NOMO-1 treated with DMSO at 0.1 percent for 48 hours (cell line): ENCODE results near the gene TAF10.

Experiments used
- DNase-seq: peaks from one replicate; lab custom pipeline; 2025; ENCODE audit not compliant: unreplicated experiment; lab: John Stamatoyannopoulos, UW

The TAF10 gene

GRCh38 chr11:6625832-6626420, 13.9 kb upstream of the TAF10 start:
- no peak for DNase-seq

GRCh38 chr11:6625156-6625831, 13.3 kb upstream of the TAF10 start:
- DNase-seq, result no peak

GRCh38 chr11:6623391-6624363, 11.7 kb upstream of the TAF10 start:
- no peak for DNase-seq

DNA sequence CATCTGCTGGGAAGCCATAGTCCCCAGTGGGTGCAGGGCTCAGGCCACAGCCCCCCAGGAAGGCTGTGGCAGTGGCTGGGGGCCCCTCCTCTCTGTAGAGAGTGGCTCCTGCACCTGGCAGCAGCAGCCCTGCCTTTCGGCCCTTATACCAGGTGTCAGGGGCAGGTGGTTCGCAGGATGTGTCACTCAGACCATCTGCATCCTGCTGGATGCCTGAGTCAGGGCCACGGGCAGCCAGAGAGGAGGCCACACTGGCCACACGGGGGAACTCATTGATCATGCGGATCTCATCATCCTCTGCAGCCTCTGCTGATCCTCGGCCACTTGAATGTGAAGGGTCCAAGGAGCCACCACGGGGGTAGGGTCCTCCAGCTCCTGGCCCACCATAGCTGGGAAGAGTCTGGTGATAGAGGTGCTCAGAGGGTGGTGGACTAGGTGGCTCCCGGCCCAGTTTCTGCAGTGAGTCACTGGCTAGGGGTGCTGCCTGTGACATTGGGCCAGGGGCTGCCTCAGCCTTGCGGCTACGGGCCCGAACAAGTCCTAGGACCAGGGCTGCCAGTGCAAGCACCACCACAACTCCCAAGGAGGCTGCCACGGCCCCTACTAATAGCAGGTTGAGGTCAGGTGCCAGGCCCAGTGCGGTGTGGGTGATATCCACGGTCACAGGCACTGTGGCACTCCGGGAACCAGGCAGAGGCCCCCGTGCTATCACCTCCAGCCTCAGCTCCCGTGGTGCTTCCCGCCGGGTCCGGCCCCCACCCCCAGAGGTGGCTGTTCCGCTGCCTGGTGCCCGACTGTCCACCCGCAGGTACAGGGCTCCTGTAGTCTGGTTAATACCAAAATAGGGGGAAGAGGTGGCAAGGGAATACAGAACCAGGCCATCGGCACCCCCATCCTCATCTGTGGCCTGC, 10.5 kb upstream of the TAF10 start:
- DNase-seq, result no peak

DNA sequence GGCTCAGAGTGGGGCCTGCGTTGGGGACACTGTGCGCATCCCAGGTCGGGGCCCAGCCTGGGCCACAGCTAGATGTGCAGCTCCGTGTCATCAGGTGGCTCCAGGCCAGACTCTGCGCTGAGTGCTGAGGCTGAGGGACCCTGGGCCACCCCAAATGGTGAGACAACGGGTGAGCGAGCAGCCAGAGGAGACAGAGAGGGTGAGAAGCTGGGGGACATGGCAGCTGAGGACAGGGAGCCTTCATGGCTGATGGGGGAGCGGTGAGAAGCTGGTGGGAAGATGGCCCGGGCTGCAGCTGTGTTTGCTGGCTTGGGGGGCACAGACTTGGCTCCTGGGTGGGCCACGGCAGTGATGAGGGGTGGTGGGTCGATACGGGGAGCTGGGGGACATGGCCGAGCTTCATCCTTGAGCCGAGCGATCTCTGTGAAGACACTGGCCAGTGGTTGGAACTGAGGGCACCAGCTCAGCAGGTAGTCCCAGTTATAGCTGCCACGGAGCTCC, 9.7 kb upstream of the TAF10 start:
- DNase-seq, result no peak

DNA sequence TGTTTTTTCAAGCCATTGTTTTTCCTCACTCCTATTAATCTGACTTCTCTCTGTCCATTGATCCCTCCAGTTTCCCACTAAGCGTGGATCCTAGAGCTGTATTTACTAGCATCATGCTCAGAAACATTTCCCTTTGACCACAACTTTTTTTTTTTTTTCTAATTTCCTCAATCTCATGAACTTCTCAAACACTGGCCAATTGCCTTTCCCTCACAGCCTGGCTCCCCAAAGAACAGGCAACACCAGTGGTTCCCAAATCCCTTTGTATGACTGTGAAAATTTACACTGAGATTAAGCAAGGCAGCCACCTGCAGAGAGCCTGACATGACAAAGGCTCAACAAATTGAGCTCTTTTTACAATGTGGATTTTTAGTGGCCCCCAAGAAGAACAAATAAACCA, 8.6 kb upstream of the TAF10 start:
- DNase-seq, result no peak

DNA sequence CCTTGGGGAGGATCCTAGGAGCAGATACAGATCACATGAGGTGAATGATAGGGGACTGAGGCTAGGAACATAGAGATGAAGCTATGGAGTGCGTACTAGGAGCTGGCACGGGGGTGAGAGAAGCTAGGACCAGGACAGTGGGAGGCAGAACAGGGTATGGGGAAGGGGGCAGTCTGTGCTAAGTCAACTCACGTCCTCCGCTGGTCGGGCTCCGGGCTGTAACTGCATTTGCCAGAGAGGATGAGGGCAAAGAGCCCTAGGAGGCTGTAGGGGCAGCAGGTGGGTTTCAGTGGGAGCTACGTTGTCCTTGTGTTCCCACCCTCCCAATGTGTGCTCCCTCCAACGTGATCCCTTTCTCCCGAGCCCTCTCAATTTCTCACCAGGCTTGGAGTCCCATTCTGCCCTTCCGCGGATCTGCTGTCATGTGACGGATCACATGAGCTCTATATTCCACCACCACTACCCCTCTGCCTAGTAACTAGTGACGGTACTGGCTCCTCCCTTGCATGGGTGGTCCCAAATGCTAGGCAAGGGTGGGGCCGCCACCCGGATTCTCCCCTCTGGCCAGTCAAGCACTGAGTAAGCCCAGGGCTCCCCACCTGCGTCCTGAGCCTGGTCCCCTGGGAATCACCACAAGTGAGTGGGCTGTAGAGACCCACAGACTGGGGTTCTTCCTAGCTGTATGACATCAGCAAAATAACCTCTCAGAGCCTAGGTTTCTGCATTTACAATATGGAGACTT, 7.2 kb upstream of the TAF10 start, which contains the start of gene TPP1:
Gene TPP1 (minus strand): TSS at position 419 of the 742 bp plus-strand sequence. CDS start 22 bp downstream, at position 397.
- peak; percentile 92 for DNase-seq

DNA sequence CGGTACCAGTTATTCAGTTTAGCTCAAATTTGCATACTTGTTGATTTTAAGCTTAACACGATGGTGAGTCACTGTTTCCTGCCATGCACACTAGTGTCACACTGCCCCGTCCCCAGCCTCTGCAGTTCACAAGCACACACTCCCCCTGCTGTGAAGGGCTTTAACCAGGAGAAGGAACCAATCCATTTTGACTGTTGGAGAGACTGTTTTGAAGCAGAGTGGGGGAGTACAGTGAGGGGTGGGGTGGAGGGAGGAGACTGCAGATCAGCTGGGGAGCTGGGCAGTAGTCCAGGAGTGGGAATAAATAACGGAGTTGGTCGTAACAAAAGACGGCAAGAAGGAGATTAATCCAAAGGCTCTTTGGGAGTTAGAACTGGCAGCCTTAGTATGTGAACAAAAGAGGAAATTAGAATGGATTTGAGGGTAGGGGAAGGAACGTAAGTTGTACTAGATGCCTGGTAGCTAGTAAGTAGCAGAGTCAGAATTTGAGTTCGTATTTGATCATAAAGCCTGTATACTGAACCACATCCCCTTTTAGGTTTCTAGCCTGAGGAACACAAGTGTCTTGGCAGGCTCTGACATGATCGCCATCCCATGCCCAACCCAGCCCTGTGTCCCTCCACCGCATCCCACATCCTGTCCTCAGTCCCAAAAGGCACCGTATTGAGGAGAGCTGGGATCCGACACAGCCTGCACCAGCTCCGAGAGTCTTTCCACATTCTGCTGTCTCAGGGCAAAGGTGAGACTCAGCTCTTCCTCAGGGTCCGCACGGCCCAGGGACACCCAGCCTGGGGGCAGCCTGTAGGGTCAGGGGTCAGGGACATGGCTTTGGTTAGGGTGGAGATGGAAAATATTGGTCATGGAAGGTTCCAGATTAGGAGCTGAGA, 6.3 kb upstream of the TAF10 start:
- DNase-seq, result peak; percentile 66

- peak; percentile 3 for DNase-seq
Measured at GRCh38 chr11:6617315-6617781, 5.3 kb upstream of the TAF10 start.

DNA sequence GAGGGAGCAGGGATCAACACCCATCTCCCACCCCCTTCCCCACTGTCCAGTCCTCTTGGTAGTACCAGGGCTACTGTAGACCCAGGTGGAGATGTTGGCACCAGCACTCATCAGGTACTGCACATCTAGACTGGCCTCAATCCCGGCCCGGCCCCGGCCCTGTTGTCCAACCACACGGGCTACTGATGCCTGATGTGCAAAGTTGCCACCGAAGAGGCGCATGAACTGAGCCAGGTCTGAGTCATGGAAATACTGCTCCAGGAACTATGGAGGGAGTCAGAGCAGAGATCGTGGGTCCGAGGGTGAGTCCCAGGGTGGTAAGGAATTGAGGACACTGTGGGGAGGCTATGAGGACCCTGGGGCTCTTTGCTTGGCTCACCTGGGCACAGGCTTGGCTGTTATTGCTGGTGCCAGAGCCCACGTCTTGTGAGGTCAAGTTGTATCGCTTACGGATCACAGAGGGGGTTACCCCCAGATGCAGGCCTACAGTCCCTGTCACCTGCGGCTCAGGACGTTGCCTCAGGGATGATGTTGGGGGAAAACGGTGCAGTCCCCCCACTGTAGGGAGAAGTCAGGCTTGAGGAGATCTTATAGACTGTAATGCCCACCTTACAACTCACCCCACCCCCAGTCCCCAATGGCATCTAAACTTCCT, 4.7 kb upstream of the TAF10 start:
- no peak for DNase-seq

- no peak for DNase-seq
Measured at GRCh38 chr11:6615882-6616585, 4.0 kb upstream of the TAF10 start.

DNA sequence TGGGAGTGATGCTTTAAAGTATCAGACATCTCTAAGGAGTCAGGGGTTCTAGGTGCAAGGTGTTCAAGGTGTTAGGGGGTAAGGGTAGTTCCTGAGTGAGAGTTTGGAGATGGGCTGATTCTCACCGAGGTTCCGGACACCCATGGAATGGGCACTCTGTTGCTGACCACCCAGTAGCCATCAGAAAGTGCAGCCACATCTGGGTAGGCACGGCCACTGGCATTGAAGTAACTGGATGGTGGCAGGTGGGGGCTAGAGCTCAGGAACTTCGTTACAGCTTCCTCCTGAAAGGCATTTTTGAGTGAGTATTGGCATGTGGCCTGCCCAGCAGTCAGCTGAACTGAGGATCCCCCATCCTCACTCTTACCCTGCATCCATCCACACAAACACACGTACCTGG, 3.0 kb upstream of the TAF10 start:
- DNase-seq, result no peak

DNA sequence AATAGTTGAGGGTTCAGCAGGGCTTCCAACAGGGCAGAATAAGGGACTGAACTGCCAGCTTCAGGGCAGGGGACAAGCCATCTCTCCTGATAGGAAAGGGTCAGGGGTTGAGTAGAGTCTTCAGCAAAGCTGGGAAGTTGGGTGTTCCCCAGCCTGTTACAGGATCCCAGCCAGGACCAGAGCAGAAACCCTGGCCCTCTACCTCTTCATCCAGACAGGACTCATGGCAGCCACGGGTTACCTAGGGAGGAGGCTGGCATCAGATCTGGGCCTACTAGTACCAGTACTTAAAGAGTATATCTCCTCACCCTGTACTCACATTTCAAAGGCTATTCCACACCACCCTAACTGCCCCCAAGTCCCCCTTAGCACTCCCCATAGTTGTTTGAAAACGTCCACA, 2.4 kb upstream of the TAF10 start:
- DNase-seq, result no peak

GRCh38 chr11:6613496-6613895, 1.5 kb upstream of the TAF10 start:
- no peak for DNase-seq

DNA sequence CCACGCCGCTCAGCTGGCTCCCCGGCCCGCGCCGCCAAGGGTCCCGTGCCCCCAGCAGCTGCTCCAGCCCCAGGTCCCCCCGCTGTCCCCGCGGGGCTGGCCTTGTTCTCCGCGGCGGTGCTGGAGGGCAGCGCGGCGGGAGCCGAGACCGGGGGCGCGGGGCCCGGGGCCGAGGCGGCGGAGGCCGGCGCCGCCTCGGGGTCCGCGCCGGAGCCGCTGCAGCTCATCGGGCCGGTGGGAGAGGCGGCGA, 128 bp downstream of the TAF10 start:
- DNase-seq, result no peak

- DNase-seq, result peak; percentile 7
Measured at GRCh38 chr11:6611092-6611962, 689 bp downstream of the TAF10 start.

- DNase-seq, result no peak
Measured at GRCh38 chr11:6610591-6610990, 1.4 kb downstream of the TAF10 start.
